ENCODE data around the gene CREBRF.

Gene CREBRF

DNA sequence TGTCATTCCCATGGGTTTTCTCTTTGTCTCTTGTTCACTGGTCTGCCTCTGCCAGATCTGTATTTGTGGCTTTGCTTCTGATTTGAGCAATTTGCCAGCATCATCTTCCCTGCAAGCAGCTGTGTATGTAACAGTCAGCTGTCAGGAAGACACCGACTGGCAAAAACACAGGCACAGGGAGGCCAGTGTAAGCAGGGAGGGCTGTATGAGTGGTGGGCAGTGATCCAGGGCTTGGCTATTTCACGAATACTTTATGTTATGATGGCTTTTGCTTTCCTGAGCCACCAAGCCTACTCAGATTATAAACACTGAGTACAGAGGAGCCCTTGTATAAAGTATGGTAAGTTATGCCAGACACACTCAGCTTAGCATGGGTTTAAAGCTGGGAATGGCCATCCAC lies 99.8 kb downstream of the CREBRF start:
- no peak for DNase-seq (ENCODE audit: low spot score)

DNA sequence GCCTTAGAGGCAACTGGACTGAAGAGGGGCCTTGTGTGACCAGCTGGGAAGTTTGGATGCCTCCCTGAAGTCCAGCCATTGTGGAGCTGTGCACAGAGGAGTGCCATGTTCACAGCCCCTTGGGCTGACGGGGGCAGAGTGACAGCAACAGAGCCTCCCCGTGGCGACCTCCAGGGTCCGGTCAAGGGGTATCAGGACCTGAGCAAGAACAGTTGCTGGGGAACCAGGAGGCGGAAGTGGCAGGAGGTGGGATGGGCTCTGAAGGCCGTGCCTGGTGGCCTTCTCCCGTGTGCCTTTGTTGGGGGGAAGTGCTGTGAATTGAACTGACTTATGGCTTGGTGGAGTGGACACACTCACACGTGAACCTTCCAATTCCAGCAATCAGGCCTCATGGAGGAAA lies 102.2 kb downstream of the CREBRF start:
- no peak for DNase-seq (ENCODE audit: low spot score)

DNA sequence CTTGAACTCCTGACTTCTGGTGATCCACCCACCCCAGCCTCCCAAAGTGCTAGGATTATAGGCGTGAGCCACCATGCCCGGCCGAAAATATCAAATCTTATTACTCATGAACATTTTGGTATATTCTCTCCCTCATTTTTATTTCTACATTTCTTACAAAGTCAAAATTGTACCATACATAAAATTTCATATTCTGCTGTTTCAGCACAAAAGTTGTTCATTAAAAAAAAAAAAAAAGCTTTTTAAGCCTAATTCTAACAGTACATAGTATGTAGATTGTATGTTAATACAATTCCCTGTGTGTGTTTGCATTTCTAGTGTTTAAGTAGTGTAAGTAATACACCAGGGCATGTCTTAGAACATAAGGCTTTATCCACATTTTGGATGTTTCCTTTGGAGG lies 103.1 kb downstream of the CREBRF start:
- DNase-seq (ENCODE audit: low spot score) = no peak

DNA sequence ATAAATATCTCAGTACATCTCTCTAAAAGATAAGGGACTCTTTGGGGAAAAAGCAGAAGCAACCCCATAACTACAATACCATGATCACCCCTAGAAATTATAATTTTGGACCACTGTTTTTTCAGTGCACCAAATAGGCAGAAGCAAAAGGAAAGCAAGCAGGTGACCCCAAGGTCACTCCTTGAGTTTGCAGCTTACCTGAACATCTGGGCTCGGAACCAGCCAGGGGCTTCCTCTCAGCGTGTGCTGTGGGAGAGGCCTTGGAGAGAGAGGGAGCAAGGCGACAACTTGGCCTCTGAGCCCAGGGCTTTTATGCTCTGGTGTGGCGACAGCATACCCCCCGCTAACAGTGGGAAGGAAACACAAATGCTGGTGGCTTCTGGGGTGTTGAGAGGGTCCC lies 105.0 kb downstream of the CREBRF start:
- no peak for DNase-seq (ENCODE audit: low spot score)

DNA sequence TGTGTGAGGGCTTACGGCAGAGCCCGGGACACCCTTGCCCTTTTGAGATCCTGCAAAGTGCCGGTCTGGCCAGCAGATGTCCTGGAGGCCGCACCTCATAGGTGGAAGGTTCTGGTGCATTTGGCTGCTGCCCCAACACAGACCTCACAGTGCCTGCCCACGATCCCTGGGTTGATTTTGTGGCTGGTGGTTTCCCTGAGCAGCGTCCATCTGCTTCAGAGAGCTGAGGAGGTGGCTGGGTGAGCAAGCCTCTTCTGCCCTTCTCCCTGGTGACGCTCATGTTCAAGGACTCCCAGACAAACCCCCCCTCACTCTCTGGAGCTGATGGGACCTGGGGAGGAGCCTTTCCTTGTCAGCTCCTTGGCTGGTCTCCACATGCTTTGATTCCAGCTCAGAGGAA lies 107.1 kb downstream of the CREBRF start:
- no peak for DNase-seq (ENCODE audit: low spot score)

DNA sequence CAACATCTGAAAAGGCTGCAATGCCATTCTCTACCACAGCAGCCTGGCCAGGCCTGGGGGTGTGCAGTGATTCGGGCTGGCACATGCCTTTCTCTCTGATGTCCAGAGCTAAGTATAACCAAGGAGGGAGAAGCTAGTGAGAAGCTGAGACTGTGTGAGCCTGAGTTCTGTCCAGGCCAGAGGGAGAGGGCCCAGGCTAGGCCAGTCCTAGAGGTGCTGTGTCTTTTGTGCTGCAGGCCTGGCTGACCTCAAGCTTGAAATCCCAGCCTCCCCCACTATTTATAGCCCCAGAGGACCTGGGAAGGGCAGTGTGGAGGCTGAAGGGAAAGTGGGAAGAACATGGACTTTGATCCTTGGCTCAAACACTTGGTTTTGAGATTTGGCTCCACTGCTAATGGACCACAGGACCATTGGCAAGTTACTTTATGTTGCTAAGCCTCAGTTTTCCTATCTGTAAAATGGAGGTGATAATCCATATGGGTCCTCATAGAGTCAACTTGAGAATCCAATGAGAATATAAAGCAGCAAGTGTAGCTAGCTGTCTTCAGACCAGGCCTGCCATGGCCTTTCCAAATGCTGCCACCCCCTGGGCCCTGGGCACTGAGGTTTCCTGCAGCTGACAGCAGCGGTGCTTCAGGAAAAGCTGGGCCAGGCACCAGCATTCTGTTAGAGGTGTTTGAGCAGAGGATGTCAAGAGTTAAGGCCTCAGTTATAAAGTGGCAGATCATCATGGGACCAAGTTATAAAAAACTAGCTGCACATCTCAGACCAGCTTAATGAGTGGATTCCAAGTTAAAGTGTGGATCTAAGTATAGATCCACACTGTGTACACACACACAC lies 109.2 kb downstream of the CREBRF start:
- DNase-seq (ENCODE audit: low spot score) = no peak

DNA sequence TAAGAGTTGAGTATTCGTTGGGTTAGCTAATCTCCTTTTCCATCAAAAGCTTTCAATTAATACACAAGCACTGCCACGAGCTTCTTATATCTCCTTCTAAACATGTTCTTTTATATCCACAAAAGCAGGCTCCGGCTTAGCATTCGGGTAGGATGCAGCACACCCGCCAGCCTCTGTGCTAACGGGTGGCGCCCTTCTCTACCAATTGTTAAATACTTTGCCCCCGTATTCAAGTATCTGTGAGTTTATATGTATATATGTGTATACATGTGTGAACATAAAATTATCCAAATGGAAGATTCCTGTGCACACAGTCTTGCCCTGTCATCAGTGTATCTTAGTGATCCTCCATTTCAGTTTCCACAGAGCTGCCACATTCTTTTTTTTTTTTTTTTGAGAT lies 116.0 kb downstream of the CREBRF start:
- no peak for DNase-seq (ENCODE audit: low spot score)

DNA sequence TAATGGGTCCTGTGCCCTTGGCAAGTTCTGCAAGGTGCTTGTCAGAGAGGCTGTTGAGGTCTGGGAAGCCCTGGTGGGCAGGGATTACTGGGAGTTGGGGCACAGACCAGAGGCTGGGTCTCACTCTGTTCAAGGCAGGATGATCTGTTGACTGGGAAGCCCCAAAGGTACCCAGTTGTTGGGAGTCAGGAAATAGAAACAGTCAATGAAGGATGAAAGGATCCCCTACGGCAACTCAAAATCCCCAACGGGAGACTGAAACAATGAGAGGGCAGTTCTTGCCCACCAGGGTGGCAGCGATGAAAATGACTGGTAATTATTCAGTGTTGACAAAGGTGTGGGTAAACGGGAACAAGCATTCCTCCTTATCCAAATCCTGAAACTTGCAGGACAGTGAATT lies 119.4 kb downstream of the CREBRF start:
- DNase-seq (ENCODE audit: low spot score) = no peak

DNA sequence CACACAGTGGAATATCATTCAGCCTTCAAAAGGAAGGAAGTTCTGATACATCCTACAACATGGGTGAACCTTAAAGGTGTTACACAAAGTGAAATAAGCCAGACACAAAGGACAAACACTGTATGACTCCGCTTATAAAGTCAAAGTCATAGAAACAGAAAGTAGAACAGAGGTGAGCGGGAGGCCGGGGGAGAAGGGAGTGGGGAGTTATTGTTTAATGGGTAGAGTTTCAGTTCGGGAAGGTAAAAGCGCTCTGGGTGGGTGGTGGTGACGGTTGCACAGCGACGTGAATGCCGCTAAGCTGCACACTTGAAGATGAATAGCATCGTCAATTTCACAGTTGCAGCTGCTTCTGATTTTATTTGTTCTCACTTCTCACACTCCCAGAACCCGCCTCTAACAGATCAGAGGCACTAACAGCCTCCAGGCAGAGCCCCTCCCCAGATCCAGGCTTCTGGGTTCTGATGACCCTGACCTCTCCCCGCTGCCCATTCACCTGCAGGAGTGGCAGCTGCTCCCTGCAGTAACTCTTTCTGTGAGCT lies 122.3 kb downstream of the CREBRF start:
- no peak for DNase-seq (ENCODE audit: low spot score)

DNA sequence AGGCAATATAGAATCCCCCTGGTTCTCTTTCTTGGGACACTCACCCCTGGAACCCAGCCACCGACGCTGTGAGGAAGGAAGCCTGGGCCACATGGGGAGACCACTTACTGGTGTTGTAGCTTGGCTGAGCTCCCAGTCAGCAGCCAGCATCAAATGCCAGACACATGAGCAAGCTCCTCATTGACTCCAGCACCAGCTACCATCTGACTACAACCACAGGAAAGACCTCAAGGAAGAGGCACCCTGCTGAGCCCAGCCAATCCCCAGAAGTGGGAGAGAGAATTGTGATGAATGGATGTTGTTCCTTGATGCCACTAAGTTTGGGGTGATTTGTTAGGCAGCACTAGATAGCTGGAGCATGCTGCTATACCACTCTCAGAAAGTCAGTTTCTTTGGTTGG lies 124.2 kb downstream of the CREBRF start:
- DNase-seq (ENCODE audit: low spot score) = no peak

DNA sequence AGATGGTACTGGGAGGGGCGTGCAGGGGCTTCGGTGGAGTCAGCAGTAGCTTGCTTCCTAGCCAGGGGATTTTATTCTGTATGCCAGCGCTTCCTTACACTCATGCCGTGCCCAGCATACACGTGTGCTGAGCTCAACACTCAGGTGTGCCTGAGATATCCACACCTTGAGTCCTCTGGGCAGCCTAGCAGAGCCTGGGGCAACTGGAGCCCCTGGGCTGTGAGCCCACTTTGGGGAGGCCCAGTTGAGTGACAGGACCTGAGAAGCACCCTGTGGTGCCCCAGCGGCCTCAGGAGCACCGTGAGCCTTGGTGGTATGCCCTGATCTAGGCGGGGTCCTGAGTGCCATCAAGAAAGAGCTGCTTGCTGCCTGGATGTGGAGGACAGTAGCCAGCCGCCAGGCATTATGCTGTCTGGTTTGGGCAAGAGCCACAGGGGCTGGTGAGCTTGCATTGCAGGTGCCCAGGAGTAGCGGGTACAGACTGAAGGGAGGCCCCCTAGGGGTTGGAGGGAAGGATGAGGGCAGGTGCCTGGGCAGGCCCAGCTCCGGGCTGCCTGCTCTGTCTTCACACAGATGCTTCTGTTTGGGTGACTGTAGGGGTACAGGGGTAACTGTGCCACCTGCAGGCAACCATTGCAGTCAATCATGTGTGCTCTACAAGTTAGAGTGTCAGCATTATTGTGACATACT lies 131.0 kb downstream of the CREBRF start:
- no peak for DNase-seq (ENCODE audit: low spot score)

DNA sequence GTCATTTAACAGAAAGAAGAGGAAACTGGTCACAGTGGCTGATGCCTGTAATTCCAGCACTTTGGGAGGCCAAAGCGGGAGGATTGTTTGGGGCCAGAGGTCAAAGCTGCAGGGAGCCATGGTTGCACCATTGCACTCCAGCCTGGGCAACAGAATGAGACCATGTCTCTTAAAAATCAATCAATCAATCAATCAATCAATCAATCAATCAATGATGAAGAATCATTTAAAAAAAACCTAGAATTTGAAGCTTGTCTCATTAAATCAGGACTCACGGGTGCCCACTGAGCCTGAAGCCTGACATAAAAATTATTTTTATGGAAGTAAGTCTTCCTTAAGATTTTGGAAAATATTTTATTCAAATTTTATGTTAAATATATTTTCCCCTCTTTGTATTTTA lies 132.1 kb downstream of the CREBRF start:
- no peak for DNase-seq (ENCODE audit: low spot score)
